ENCODE results near the gene ZYG11B.

DNA sequence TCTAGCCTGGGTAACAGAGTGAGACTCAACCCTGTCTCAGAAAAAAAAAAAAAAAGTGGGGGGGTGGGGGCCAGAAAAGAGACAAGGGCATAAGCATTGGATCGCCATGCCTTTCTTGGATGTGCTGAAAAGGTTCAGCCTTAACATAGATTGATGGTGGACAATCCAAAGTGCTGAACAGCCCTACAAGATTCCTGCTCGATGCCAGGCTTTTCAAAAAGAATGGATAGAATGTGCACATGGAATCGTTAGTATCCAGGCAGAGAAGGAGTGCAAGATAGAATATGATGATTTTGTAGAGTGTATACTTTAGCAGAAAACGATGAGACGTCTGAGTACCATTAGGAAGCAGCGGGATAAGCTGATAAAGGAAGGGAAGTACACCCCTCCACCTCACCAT, 17.2 kb upstream of the ZYG11B start:
- TF ChIP-seq POLR2A (IDR thresholded peaks at IDR 0.05; ENCODE audit: low read depth, low read length) (no peak), JUN (IDR thresholded peaks at IDR 0.05; ENCODE audit: borderline replicate concordance, insufficient read depth, insufficient read length, low read depth) (no peak), EZH2 (IDR thresholded peaks at IDR 0.05; ENCODE audit: borderline replicate concordance, low read depth, low read length, severe bottlenecking) (no peak), CTCF (IDR thresholded peaks at IDR 0.05; ENCODE audit: extremely low read depth in 1 of 2, insufficient read depth in 1 of 2, low read depth in 1 of 2, low read length in 2 of 2) (no peak), MAX (IDR thresholded peaks at IDR 0.05; ENCODE audit: insufficient read depth, insufficient read length) (no peak), MYC (IDR thresholded peaks at IDR 0.05; ENCODE audit: low read depth, low read length) (no peak), GATA2 (IDR thresholded peaks at IDR 0.05; ENCODE audit: insufficient read depth, insufficient read length, low read depth, low read length) (no peak), FOS (IDR thresholded peaks at IDR 0.05; ENCODE audit: borderline replicate concordance, insufficient read depth, low read length) (no peak)
